ENCODE data around the gene RCSD1.
A peak's percentile ranks its signal among the peaks of the same experiment; 100 is the strongest.

Gene RCSD1

GRCh38 chr1:167617153-167618147, 12.6 kb upstream of the RCSD1 start:
- Histone ChIP-seq H3K4me3 (ENCODE audit: low read length) (peak overlapping the region; percentile 40), H3K27ac (ENCODE audit: low read length) (peak overlapping the region; percentile 6; the same call in 1 of the 2 replicates), H3K4me2 (ENCODE audit: low read length) (peak overlapping the region; percentile 72), H3K27me3 (ENCODE audit: low read depth, low read length) (peaks cover 3% of the 10 kb centered on the region; the same call in 1 of the 2 replicates), H3K9me3 (ENCODE audit: insufficient read depth, low read length) (peaks cover 9% of the 10 kb centered on the region), H3K9ac (ENCODE audit: low read length) (peak overlapping the region; percentile 14; the same call in 1 of the 2 replicates), H3K36me3 (replicated peaks; ENCODE audit: low read depth, low read length) (no peaks in the 10 kb centered on the region), H2AFZ (ENCODE audit: low read depth, low read length) (no peak overlapping the region), H3K4me1 (ENCODE audit: low read length) (peaks cover 26% of the 10 kb centered on the region), H3K79me2 (ENCODE audit: low read length) (no peaks in the 10 kb centered on the region), H4K20me1 (ENCODE audit: insufficient read depth, low read length) (no peaks in the 10 kb centered on the region)
- TF ChIP-seq CTCF (IDR thresholded peaks at IDR 0.05; ENCODE audit: low read depth, low read length) (no peak), EZH2phosphoT487 (IDR thresholded peaks at IDR 0.05; ENCODE audit: low read depth) (no peak)

- Histone ChIP-seq H3K27ac (ENCODE audit: low read length) (no peak overlapping the region), H3K4me1 (ENCODE audit: low read length) (peaks cover 26% of the 10 kb centered on the region), H4K20me1 (ENCODE audit: insufficient read depth, low read length) (no peaks in the 10 kb centered on the region), H3K36me3 (replicated peaks; ENCODE audit: low read depth, low read length) (no peaks in the 10 kb centered on the region), H3K4me3 (ENCODE audit: low read length) (no peak overlapping the region), H3K9me3 (ENCODE audit: insufficient read depth, low read length) (peaks cover 9% of the 10 kb centered on the region), H3K9ac (ENCODE audit: low read length) (no peak overlapping the region), H3K27me3 (ENCODE audit: low read depth, low read length) (peaks cover 3% of the 10 kb centered on the region; the same call in 1 of the 2 replicates), H2AFZ (ENCODE audit: low read depth, low read length) (no peak overlapping the region), H3K79me2 (ENCODE audit: low read length) (no peaks in the 10 kb centered on the region), H3K4me2 (ENCODE audit: low read length) (no peak overlapping the region)
- TF ChIP-seq EZH2phosphoT487 (IDR thresholded peaks at IDR 0.05; ENCODE audit: low read depth) (no peak), CTCF (IDR thresholded peaks at IDR 0.05; ENCODE audit: low read depth, low read length) (no peak)
Observed at GRCh38 chr1:167618366-167618765, 11.7 kb upstream of the RCSD1 start.

GRCh38 chr1:167618789-167619188, 11.2 kb upstream of the RCSD1 start:
- no peak overlapping the region for H2AFZ ChIP-seq (ENCODE audit: low read depth, low read length)
- peaks cover 3% of the 10 kb centered on the region; the same call in 1 of the 2 replicates for H3K27me3 ChIP-seq (ENCODE audit: low read depth, low read length)
- no peaks in the 10 kb centered on the region for H3K36me3 ChIP-seq (replicated peaks; ENCODE audit: low read depth, low read length)
- no peaks in the 10 kb centered on the region for H3K79me2 ChIP-seq (ENCODE audit: low read length)
- TF ChIP-seq CTCF (IDR thresholded peaks at IDR 0.05; ENCODE audit: low read depth, low read length): no peak
- TF ChIP-seq EZH2phosphoT487 (IDR thresholded peaks at IDR 0.05; ENCODE audit: low read depth): no peak
- no peak overlapping the region for H3K4me2 ChIP-seq (ENCODE audit: low read length)
- H3K9me3 ChIP-seq (ENCODE audit: insufficient read depth, low read length): peaks cover 9% of the 10 kb centered on the region
- no peak overlapping the region for H3K9ac ChIP-seq (ENCODE audit: low read length)
- H3K4me3 ChIP-seq (ENCODE audit: low read length): no peak overlapping the region
- H4K20me1 ChIP-seq (ENCODE audit: insufficient read depth, low read length): no peaks in the 10 kb centered on the region
- peaks cover 26% of the 10 kb centered on the region for H3K4me1 ChIP-seq (ENCODE audit: low read length)
- no peak overlapping the region for H3K27ac ChIP-seq (ENCODE audit: low read length)

GRCh38 chr1:167620002-167620401, 10.0 kb upstream of the RCSD1 start:
- H3K27ac ChIP-seq (ENCODE audit: low read length): no peak overlapping the region
- peak overlapping the region; percentile 21; the same call in 1 of the 2 replicates for H3K4me2 ChIP-seq (ENCODE audit: low read length)
- H3K4me1 ChIP-seq (ENCODE audit: low read length): peaks cover 26% of the 10 kb centered on the region
- no peaks in the 10 kb centered on the region for H3K36me3 ChIP-seq (replicated peaks; ENCODE audit: low read depth, low read length)
- no peak overlapping the region for H3K9ac ChIP-seq (ENCODE audit: low read length)
- peaks cover 3% of the 10 kb centered on the region; the same call in 1 of the 2 replicates for H3K27me3 ChIP-seq (ENCODE audit: low read depth, low read length)
- H3K9me3 ChIP-seq (ENCODE audit: insufficient read depth, low read length): peaks cover 5% of the 10 kb centered on the region; the same call in 1 of the 2 replicates
- no peaks in the 10 kb centered on the region for H4K20me1 ChIP-seq (ENCODE audit: insufficient read depth, low read length)
- TF ChIP-seq EZH2phosphoT487 (IDR thresholded peaks at IDR 0.05; ENCODE audit: low read depth): no peak
- no peak for TF ChIP-seq CTCF (IDR thresholded peaks at IDR 0.05; ENCODE audit: low read depth, low read length)
- no peaks in the 10 kb centered on the region for H3K79me2 ChIP-seq (ENCODE audit: low read length)
- H3K4me3 ChIP-seq (ENCODE audit: low read length): no peak overlapping the region
- no peak overlapping the region for H2AFZ ChIP-seq (ENCODE audit: low read depth, low read length)
